PC-3 (cell line): ENCODE measurements around the gene E2F3. TPM values are rescaled to one million over a fixed set of nuclear protein-coding genes. Genes with fewer than 3 reads are reported as not detected.

Source experiments
- ATAC-seq: fragments of 200-7000 bp; cut with Tn5 transposase; 2 replicates; pipeline ENCODE4 v1.9.1; 2020; ENCODE audit warnings: mild to moderate bottlenecking, moderate library complexity
- BruUV-seq: library from RNA; stranded (reverse); fragments of 400-500 nt; replicated peaks from 2 replicates; lab custom pipeline; 2021; lab: Mats Ljungman, UMichigan
- CTCF ChIA-PET: fragments of 300-600 bp; sonication (Branson Sonifier 250); formaldehyde crosslinking; loops from one replicate; lab custom pipeline; 2022; ENCODE audit warnings: antibody characterized with exemption; lab: Charles Lee
- POLR2A ChIA-PET: fragments of 300-600 bp; sonication (Branson Sonifier 250); formaldehyde crosslinking; loops from one replicate; lab custom pipeline; 2022; ENCODE audit warnings: antibody characterized with exemption; ENCODE audit not compliant: unreplicated experiment; lab: Charles Lee
- DNase-seq: peaks from one replicate; pipeline ENCODE4 v3.0.0-alpha.2; 2015
- H2AFZ ChIP-seq: fragments of 300-600 bp; sonication (generic); 2 replicates; pipeline ENCODE4 v1.6.0; 2016; ENCODE audit warnings: antibody characterized with exemption, low read length
- H3F3A ChIP-seq: fragments of 300-600 bp; sonication (generic); one replicate; pipeline ENCODE4 v1.6.0; 2017; ENCODE audit warnings: antibody characterized with exemption, low read length, control low read depth, mild to moderate bottlenecking; ENCODE audit not compliant: unreplicated experiment
- H3K27ac ChIP-seq: fragments of 300-600 bp; sonication (generic); 2 replicates; pipeline ENCODE4 v1.5.1; 2016; ENCODE audit warnings: mild to moderate bottlenecking, low read length
- H3K27me3 ChIP-seq: fragments of 300-600 bp; sonication (generic); 2 replicates; pipeline ENCODE4 v1.6.1; 2016; ENCODE audit warnings: low read length, mixed read lengths
- H3K36me3 ChIP-seq: fragments of 300-600 bp; sonication (generic); 2 replicates; pipeline ENCODE4 v1.6.1; 2016; ENCODE audit warnings: low read depth, mixed run types, low read length, mixed read lengths
- H3K4me1 ChIP-seq: fragments of 300-600 bp; sonication (generic); 2 replicates; pipeline ENCODE4 v1.5.1; 2016; ENCODE audit warnings: low read length; ENCODE audit not compliant: insufficient read depth
- H3K4me2 ChIP-seq: fragments of 300-600 bp; sonication (generic); 2 replicates; pipeline ENCODE4 v1.6.0; 2016; ENCODE audit warnings: low read length
- H3K4me3 ChIP-seq: fragments of 300-600 bp; sonication (generic); 2 replicates; pipeline ENCODE4 v1.5.1; 2016; ENCODE audit warnings: mild to moderate bottlenecking, low read length, mixed read lengths
- H3K79me2 ChIP-seq: fragments of 300-600 bp; sonication (generic); 2 replicates; pipeline ENCODE4 v1.6.1; 2017; ENCODE audit warnings: low read length, mixed read lengths
- H3K9ac ChIP-seq: fragments of 300-600 bp; sonication (generic); 2 replicates; pipeline ENCODE4 v1.6.0; 2016; ENCODE audit warnings: mild to moderate bottlenecking, low read length
- H3K9me2 ChIP-seq: fragments of 300-600 bp; sonication (generic); replicated peaks from 2 replicates; pipeline ENCODE4 v1.6.1; 2016; ENCODE audit warnings: mixed run types, low read length, mixed read lengths
- H3K9me3 ChIP-seq: fragments of 300-600 bp; sonication (generic); 2 replicates; pipeline ENCODE4 v1.6.1; 2016; ENCODE audit warnings: low read length, mixed read lengths
- H4K20me1 ChIP-seq: fragments of 300-600 bp; sonication (generic); 2 replicates; pipeline ENCODE4 v1.6.1; 2016; ENCODE audit warnings: low read length, mixed read lengths
- CTCF ChIP-seq: fragments of 300-600 bp; sonication (generic); conservative IDR thresholded peaks from 2 replicates; pipeline ENCODE4 v1.5.1; 2017; ENCODE audit warnings: antibody characterized with exemption, low read depth, mild to moderate bottlenecking, low read length
- EZH2 ChIP-seq: fragments of 300-600 bp; sonication (generic); IDR thresholded peaks from one replicate; pipeline ENCODE4 v1.6.1; 2017; ENCODE audit warnings: antibody characterized with exemption, mild to moderate bottlenecking, low read length; ENCODE audit not compliant: unreplicated experiment
- EZH2phosphoT487 ChIP-seq: fragments of 300-600 bp; sonication (generic); IDR thresholded peaks from 2 replicates; pipeline ENCODE4 v1.6.1; 2018; ENCODE audit warnings: mild to moderate bottlenecking, antibody characterized with exemption, low read length, borderline replicate concordance
- intact Hi-C: fragments of 100-400 bp; cut with micrococcal nuclease; formaldehyde crosslinking; loops from 2 replicates; pipeline ENCODE4 v1.9.0; 2023
- total RNA-seq: library from RNA; depleted of rRNA; stranded (reverse); fragments of >200 nt; gene quantifications from 2 replicates; pipeline ENCODE4 v1.2.3, GENCODE V29; 2014

Gene E2F3
- total RNA-seq, 1 experiment from 2014 or later = 8.8 TPM

- Histone ChIP-seq H3K4me1 (no peaks in the 10 kb centered on the region), H3K9me3 (no peaks in the 10 kb centered on the region), H3F3A (no peaks in the 10 kb centered on the region), H3K9ac (no peak overlapping the region), H3K4me2 (no peak overlapping the region), H3K36me3 (0 out of 2 replicates have a peak, but pooled peaks cover 12% of the 10 kb centered on the region), H3K27ac (no peak overlapping the region), H3K9me2 (no peaks in the 10 kb centered on the region), H3K79me2 (peaks cover 46% of the 10 kb centered on the region), H3K27me3 (no peaks in the 10 kb centered on the region), H3K4me3 (no peak overlapping the region), H2AFZ (no peak overlapping the region), H4K20me1 (0 out of 2 replicates have a peak, but pooled peaks cover 8% of the 10 kb centered on the region)
- ChIA-PET CTCF (no interaction called here), POLR2A (no interaction called here)
- DNase-seq = no peak
- BruUV-seq = no TSS peak
- no peak for ATAC-seq
- intact Hi-C loops = no loop called here
- TF ChIP-seq EZH2phosphoT487 (no peak), CTCF (no peak), EZH2 (no peak)
Measured at GRCh38 chr6:20473518-20473917, 71.8 kb downstream of the E2F3 start.

- Histone ChIP-seq H3K9me2 (no peaks in the 10 kb centered on the region), H2AFZ (no peak overlapping the region), H3K4me2 (no peak overlapping the region), H3K9ac (no peak overlapping the region), H3K4me1 (no peaks in the 10 kb centered on the region), H3K27me3 (no peaks in the 10 kb centered on the region), H3K36me3 (peaks cover 13% of the 10 kb centered on the region; the same call in 1 of the 2 replicates), H3K27ac (no peak overlapping the region), H3K9me3 (no peaks in the 10 kb centered on the region), H3F3A (no peaks in the 10 kb centered on the region), H4K20me1 (0 out of 2 replicates have a peak, but pooled peaks cover 3% of the 10 kb centered on the region), H3K79me2 (peaks cover 34% of the 10 kb centered on the region), H3K4me3 (no peak overlapping the region)
- ChIA-PET POLR2A (no interaction called here), CTCF (no interaction called here)
- no TSS peak for BruUV-seq
- TF ChIP-seq EZH2 (no peak), CTCF (no peak), EZH2phosphoT487 (no peak)
- intact Hi-C loops = no loop called here
- DNase-seq (no peak), ATAC-seq (no peak)
Measured at GRCh38 chr6:20474874-20475542, 73.3 kb downstream of the E2F3 start.

- intact Hi-C loops = no loop called here
- Histone ChIP-seq H3K36me3 (peaks cover 19% of the 10 kb centered on the region; the same call in 1 of the 2 replicates), H3K9me2 (no peaks in the 10 kb centered on the region), H3F3A (no peaks in the 10 kb centered on the region), H3K4me3 (no peak overlapping the region), H3K79me2 (peaks cover 33% of the 10 kb centered on the region), H2AFZ (no peak overlapping the region), H3K4me2 (no peak overlapping the region), H3K27ac (no peak overlapping the region), H3K9me3 (no peaks in the 10 kb centered on the region), H3K4me1 (no peaks in the 10 kb centered on the region), H3K9ac (no peak overlapping the region), H3K27me3 (no peaks in the 10 kb centered on the region), H4K20me1 (0 out of 2 replicates have a peak, but pooled peaks cover 3% of the 10 kb centered on the region)
- POLR2A ChIA-PET = no interaction called here
- TF ChIP-seq CTCF = no peak
- no peak for TF ChIP-seq EZH2
- TF ChIP-seq EZH2phosphoT487 = no peak
- CTCF ChIA-PET = no interaction called here
- DNase-seq (no peak), ATAC-seq (no peak)
- BruUV-seq = no TSS peak
Measured at GRCh38 chr6:20476501-20477043, 74.9 kb downstream of the E2F3 start.
